ENCODE data around the gene BRD8. TPM values are rescaled to one million over a fixed set of nuclear protein-coding genes. Genes with fewer than 3 reads are reported as not detected.
A peak's percentile ranks its signal among the peaks of the same experiment; 100 is the strongest.

Gene BRD8, protein sequence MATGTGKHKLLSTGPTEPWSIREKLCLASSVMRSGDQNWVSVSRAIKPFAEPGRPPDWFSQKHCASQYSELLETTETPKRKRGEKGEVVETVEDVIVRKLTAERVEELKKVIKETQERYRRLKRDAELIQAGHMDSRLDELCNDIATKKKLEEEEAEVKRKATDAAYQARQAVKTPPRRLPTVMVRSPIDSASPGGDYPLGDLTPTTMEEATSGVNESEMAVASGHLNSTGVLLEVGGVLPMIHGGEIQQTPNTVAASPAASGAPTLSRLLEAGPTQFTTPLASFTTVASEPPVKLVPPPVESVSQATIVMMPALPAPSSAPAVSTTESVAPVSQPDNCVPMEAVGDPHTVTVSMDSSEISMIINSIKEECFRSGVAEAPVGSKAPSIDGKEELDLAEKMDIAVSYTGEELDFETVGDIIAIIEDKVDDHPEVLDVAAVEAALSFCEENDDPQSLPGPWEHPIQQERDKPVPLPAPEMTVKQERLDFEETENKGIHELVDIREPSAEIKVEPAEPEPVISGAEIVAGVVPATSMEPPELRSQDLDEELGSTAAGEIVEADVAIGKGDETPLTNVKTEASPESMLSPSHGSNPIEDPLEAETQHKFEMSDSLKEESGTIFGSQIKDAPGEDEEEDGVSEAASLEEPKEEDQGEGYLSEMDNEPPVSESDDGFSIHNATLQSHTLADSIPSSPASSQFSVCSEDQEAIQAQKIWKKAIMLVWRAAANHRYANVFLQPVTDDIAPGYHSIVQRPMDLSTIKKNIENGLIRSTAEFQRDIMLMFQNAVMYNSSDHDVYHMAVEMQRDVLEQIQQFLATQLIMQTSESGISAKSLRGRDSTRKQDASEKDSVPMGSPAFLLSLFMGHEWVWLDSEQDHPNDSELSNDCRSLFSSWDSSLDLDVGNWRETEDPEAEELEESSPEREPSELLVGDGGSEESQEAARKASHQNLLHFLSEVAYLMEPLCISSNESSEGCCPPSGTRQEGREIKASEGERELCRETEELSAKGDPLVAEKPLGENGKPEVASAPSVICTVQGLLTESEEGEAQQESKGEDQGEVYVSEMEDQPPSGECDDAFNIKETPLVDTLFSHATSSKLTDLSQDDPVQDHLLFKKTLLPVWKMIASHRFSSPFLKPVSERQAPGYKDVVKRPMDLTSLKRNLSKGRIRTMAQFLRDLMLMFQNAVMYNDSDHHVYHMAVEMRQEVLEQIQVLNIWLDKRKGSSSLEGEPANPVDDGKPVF
- total RNA-seq: 10 to 100 TPM; 27.9 to 39.9 (median 32.6) TPM

DNA sequence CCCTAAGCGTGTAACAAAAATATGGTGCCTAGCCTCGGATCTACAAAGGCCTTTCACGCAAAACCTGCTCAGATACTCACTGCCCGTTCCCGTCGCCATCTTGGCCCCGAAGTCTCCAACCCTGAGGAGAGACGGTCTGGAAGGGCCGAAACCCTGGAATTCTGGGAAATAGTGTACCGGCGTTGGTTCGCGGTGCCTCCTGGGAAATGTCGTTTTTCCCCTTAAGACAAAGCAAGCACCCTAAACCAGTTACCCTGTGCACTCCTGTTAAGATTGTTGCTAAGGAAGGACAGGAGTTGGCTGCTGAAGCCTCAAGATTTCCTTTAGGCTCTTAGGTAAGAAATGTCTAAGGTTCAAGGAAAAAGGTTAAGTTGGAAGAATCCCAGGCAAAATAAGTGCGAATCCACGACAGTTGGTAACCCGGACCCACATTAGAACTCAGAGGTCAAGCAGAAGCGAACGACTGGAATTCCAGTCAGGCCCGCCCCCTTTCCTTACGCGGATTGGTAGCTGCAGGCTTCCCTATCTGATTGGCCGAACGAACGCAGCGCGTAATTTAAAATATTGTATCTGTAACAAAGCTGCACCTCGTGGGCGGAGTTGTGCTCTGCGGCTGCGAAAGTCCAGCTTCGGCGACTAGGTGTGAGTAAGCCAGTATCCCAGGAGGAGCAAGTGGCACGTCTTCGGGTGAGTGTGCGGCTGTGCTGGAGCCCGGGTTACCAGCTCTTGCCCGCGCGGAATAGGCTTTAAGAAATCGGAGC is at the start of gene BRD8, which contains the start of gene KIF20A:
Gene BRD8 (minus strand): TSS at position 115 of the 761 bp plus-strand sequence. CDS start 16 bp downstream, at position 99.
Gene KIF20A (plus strand): TSS at position 597 of the 761 bp plus-strand sequence. CDS start 569 bp downstream, outside the sequence.
- H3K36me3 ChIP-seq: peaks cover 0 to 60% (median 0%) of the 10 kb centered on the region in 3 donors
- intact Hi-C loops (cut with DNase I): no loop called here
- H3K9me3 ChIP-seq: no peaks in the 10 kb centered on the region
- peak; percentile 73 for DNase-seq
- TF ChIP-seq CTCF (IDR thresholded peaks at IDR 0.05) (peak in 1 of 6 experiments; percentile 38), POLR2A (IDR thresholded peaks at IDR 0.05) (peak in 2 of 4 donors; percentile 36 to 44)
- no peaks in the 10 kb centered on the region for H3K27me3 ChIP-seq
- H3K4me3 ChIP-seq: peak within 1 kb of the TSS; percentile 66 to 90 (median 73)
- WGBS, 2 donors: 0% methylated on average over 31 to 35 of the region's 41 CpGs
- peak within 1 kb of the TSS; percentile 71 to 92 (median 90) for H3K27ac ChIP-seq
- H3K4me1 ChIP-seq: peaks cover 16 to 38% (median 16%) of the 10 kb centered on the region in 3 donors

- TF ChIP-seq CTCF (IDR thresholded peaks at IDR 0.05) (no peak), POLR2A (IDR thresholded peaks at IDR 0.05) (no peak)
- Histone ChIP-seq H3K27me3 (no peaks in the 10 kb centered on the region), H3K36me3 (no peaks in the 10 kb centered on the region), H3K9me3 (peaks cover 0 to 13% (median 4%) of the 10 kb centered on the region in 3 donors), H3K4me3 (no peak overlapping the region), H3K4me1 (peaks cover 0 to 15% (median 5%) of the 10 kb centered on the region in 3 donors), H3K27ac (no peak overlapping the region)
- intact Hi-C loops (cut with DNase I): loop anchor here (10.0 kb wide), 1 partner anchor 168 kb away; no protein-coding TSS in a partner anchor
- no peak for DNase-seq
Measured at GRCh38 chr5:138226910-138227309, 48.5 kb upstream of the BRD8 start.

DNA sequence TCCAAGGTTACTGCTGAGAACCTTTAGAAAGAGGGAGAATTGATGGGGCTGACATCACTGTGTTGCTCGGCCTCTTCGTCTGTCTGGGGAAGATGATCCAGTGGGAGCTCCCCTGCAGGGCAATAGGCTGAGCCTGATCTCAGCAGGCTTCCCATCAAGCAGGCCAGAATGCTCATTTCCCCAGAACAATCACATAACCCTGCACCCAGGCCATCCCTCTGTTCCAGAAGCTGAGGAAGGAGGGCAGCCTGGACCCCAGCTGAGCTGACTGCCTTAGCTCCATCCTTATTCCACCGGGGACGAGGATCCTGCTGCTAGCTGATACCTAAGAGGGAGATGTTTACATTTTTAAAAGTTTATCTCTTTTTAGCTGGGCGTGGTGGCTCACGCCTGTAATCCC is 46.3 kb upstream of the BRD8 start:
- no peak for DNase-seq
- intact Hi-C loops (cut with DNase I): loop anchor here (10.0 kb wide), 1 partner anchor 170 kb away; no protein-coding TSS in a partner anchor
- H3K4me3 ChIP-seq: no peak overlapping the region
- 91 to 94% methylated on average over 4 of the region's 6 CpGs for WGBS, 2 donors
- TF ChIP-seq POLR2A (IDR thresholded peaks at IDR 0.05): no peak
- TF ChIP-seq CTCF (IDR thresholded peaks at IDR 0.05): no peak
- no peaks in the 10 kb centered on the region for H3K27me3 ChIP-seq
- peaks cover 0 to 13% (median 4%) of the 10 kb centered on the region in 3 donors for H3K9me3 ChIP-seq
- H3K27ac ChIP-seq: no peak overlapping the region
- H3K4me1 ChIP-seq: no peaks in the 10 kb centered on the region
- H3K36me3 ChIP-seq: no peaks in the 10 kb centered on the region

GRCh38 chr5:138223532-138223931 is 45.1 kb upstream of the BRD8 start:
- no peak overlapping the region for H3K4me3 ChIP-seq
- no peak overlapping the region for H3K27ac ChIP-seq
- WGBS, 2 donors: 83% methylated on average over 1 of the region's 1 CpG; no CpG with 5 or more reads in 1 of the 2 donors
- no peaks in the 10 kb centered on the region for H3K4me1 ChIP-seq
- H3K9me3 ChIP-seq: peaks cover 0 to 13% (median 4%) of the 10 kb centered on the region in 3 donors
- TF ChIP-seq POLR2A (IDR thresholded peaks at IDR 0.05): no peak
- no peaks in the 10 kb centered on the region for H3K36me3 ChIP-seq
- no peaks in the 10 kb centered on the region for H3K27me3 ChIP-seq
- DNase-seq: no peak
- intact Hi-C loops (cut with DNase I): loop anchor here (10.0 kb wide), 1 partner anchor 171 kb away; no protein-coding TSS in a partner anchor

Measured in esophagus squamous epithelium (tissue), 5 donors.